ENCODE data around the gene IDH2. TPM values are rescaled to one million over a fixed set of nuclear protein-coding genes. Genes with fewer than 3 reads are reported as not detected.

IDH2 gene
- total RNA-seq, 3 donors from 2014 or later, result 29.9 to 73.5 (median 58.7) TPM

- Histone ChIP-seq H3K9me3 (no peaks in the 10 kb centered on the region), H3K27me3 (no peaks in the 10 kb centered on the region), H3K36me3 (peaks cover 5% of the 10 kb centered on the region), H3K4me3 (no peak overlapping the region), H3K27ac (no peak overlapping the region), H3K4me1 (no peaks in the 10 kb centered on the region)
- no peak for DNase-seq (ENCODE audit: low spot score in 2 of 2)
- intact Hi-C loops (cut with DNase I; ENCODE audit: low total_unique reads), result no loop called here
- TF ChIP-seq POLR2A (IDR thresholded peaks at IDR 0.05), result no peak
- no peak for TF ChIP-seq CTCF (IDR thresholded peaks at IDR 0.05)
- no peak for TF ChIP-seq POLR2AphosphoS5 (IDR thresholded peaks at IDR 0.05)
Observed at GRCh38 chr15:90083954-90084607, 18.2 kb downstream of the IDH2 start.

- no peaks in the 10 kb centered on the region for H3K27me3 ChIP-seq
- H3K9me3 ChIP-seq, result no peaks in the 10 kb centered on the region
- DNase-seq (ENCODE audit: low spot score in 2 of 2), result no peak
- no peak overlapping the region for H3K4me3 ChIP-seq
- intact Hi-C loops (cut with DNase I; ENCODE audit: low total_unique reads), result no loop called here
- H3K36me3 ChIP-seq, result peaks cover 5% of the 10 kb centered on the region
- TF ChIP-seq CTCF (IDR thresholded peaks at IDR 0.05), result no peak
- no peak for TF ChIP-seq POLR2AphosphoS5 (IDR thresholded peaks at IDR 0.05)
- no peak for TF ChIP-seq POLR2A (IDR thresholded peaks at IDR 0.05)
- no peaks in the 10 kb centered on the region for H3K4me1 ChIP-seq
- no peak overlapping the region for H3K27ac ChIP-seq
Observed at GRCh38 chr15:90083419-90083818, 18.8 kb downstream of the IDH2 start.

GRCh38 chr15:90082140-90082715, 20.0 kb downstream of the IDH2 start:
- no peak for TF ChIP-seq POLR2A (IDR thresholded peaks at IDR 0.05)
- no peak for TF ChIP-seq CTCF (IDR thresholded peaks at IDR 0.05)
- no peak for TF ChIP-seq POLR2AphosphoS5 (IDR thresholded peaks at IDR 0.05)
- no peaks in the 10 kb centered on the region for H3K27me3 ChIP-seq
- no peak for DNase-seq (ENCODE audit: low spot score in 2 of 2)
- no peaks in the 10 kb centered on the region for H3K4me1 ChIP-seq
- intact Hi-C loops (cut with DNase I; ENCODE audit: low total_unique reads), result no loop called here
- H3K9me3 ChIP-seq, result no peaks in the 10 kb centered on the region
- H3K4me3 ChIP-seq, result no peak overlapping the region
- H3K27ac ChIP-seq, result no peak overlapping the region
- H3K36me3 ChIP-seq, result peaks cover 5% of the 10 kb centered on the region

GRCh38 chr15:90080818-90081393, 21.4 kb downstream of the IDH2 start:
- intact Hi-C loops (cut with DNase I; ENCODE audit: low total_unique reads), result no loop called here
- no peak overlapping the region for H3K27ac ChIP-seq
- DNase-seq (ENCODE audit: low spot score in 2 of 2), result no peak

More at GRCh38 chr15:90080818-90081393, 21.4 kb downstream of the IDH2 start:
- H3K36me3 ChIP-seq, result peaks cover 5% of the 10 kb centered on the region
- no peaks in the 10 kb centered on the region for H3K27me3 ChIP-seq
- no peak overlapping the region for H3K4me3 ChIP-seq
- no peaks in the 10 kb centered on the region for H3K9me3 ChIP-seq
- no peak for TF ChIP-seq CTCF (IDR thresholded peaks at IDR 0.05)
- no peak for TF ChIP-seq POLR2A (IDR thresholded peaks at IDR 0.05)
- TF ChIP-seq POLR2AphosphoS5 (IDR thresholded peaks at IDR 0.05), result no peak
- H3K4me1 ChIP-seq, result no peaks in the 10 kb centered on the region

Measured in breast epithelium (tissue), 4 donors.